ENCODE data around the gene BANP.
"Not testable (repeated sequence)": the region's sequence is repeated elsewhere in the genome, so short reads cannot be mapped to it uniquely, and the experiment has no call there.

BANP gene

DNA sequence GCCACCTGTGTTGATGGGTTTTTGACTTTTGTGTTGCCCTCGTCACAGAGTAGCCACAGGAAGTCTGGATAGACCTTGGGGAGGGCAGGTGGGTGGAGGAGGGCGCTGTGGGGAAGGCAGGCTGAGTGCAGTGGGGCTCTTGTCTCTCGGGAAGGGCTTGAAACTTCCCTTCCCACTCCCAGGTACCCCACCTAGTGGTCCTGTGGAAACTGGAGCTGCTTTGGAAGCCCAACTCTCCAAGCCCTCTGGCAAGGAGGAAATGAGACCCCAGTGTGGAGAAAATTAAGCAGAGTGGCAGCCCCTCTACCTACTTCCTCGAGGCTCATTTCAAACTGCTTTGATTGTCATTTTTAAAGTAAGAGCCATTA is 24.1 kb upstream of the BANP start:
- no peak for ATAC-seq

DNA sequence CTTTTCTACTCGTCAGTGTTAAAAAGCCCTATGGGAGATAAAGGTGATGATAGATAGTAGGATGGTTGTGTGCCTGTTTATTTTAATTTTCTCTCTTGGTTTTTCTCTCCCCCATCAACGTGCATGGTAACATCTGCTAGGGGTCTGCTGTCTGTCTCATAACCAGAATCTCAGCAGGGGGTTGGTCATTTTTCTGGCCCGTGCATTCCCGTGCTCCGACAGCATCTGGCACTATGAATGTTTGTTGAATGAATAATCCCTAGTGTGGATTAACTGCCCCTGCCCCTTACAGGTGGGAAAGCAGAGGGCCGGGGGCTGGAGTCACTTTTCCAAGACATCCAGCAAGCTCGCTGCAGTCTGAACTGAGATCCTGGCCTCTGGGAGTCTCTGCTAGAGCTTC is 21.2 kb upstream of the BANP start:
- no peak for ATAC-seq

DNA sequence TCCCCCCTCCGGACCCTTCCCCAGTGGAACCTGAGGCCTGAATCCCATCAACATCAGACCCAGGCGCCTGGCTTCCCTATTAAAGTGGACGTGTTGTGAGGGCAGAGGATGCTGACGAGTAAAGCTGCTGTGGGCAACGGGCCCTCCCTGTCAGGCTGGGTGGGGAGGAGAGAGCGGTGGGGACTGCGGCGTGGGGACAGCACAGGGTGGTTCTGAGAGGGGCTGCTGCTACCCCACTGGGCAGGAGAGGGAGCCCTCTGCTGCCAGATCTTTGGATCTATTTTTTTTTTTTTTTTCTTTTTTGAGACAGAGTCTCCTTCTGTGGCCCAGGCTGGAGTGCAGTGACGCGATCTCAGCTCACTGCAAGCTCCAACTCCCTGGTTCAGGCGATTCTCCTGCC is 20.8 kb upstream of the BANP start:
- no peak for ATAC-seq

DNA sequence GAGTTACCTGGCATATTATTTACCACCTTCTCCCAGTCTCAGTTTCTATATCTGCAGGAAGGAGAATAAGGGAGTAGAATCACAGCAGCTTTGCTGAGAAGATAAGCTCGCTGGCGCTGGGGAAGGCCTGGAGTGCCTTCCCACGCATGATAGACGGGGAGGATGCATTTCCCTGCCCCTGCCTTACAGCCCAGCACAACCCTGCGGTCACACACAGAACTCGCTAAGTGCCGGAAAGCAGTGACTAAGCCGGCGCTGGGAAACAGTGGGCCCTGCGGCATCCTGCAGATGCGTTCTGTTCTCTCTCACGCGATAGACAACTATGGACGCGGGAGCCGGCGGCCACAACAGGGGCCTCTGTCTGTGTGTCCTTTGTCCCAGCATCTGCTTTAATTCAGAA is 19.7 kb upstream of the BANP start:
- ATAC-seq, result peak; percentile 27 to 79

DNA sequence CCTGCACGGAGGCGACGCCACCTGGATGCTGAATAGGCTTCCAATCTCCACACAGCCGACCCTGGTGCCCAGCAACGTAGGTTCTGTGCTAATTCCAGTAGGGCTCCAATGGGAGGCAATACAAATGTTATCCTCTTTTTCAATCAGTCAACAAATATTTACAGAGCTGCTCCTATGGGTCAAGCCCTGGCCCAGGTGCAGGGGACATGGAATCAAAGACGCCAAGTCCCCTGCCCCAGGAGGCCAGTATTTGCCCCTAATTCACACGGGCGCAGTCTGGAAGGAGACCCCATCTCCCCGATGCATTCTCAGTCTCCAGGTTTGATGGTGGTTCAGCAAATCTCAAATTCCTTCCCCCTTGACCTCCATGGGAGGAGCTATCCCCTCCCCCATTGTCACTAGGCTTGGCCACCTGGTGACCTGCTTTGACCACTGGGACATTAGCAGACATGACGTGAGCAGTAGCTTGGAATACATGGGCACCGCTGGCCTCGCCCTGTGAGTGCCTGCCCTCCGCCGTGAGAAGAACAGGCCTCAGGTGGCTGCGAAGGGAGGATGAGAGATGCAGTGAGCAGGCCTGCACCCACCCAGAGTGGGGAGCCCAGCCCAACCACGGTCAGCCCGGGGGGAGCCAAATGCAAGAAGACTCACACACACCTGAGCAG is 18.6 kb upstream of the BANP start:
- ATAC-seq, result not testable (repeated sequence)

DNA sequence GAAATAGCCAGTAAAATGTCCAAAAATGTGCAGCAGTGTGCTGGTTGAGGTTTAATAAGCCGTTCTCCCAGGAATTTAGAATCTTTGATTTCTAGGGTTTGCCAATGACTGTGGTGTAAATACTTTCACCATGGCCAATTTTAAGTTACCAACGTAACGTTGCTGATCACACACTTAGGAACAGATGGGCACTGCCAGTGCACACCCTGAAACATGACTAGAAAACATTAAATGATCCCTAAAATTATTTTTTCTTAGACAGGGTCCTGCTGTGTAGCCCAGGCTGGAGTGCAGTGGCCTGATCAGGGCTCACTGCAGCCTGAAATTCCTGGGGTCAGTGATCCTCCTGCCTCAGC is 18.1 kb upstream of the BANP start:
- no peak for ATAC-seq

DNA sequence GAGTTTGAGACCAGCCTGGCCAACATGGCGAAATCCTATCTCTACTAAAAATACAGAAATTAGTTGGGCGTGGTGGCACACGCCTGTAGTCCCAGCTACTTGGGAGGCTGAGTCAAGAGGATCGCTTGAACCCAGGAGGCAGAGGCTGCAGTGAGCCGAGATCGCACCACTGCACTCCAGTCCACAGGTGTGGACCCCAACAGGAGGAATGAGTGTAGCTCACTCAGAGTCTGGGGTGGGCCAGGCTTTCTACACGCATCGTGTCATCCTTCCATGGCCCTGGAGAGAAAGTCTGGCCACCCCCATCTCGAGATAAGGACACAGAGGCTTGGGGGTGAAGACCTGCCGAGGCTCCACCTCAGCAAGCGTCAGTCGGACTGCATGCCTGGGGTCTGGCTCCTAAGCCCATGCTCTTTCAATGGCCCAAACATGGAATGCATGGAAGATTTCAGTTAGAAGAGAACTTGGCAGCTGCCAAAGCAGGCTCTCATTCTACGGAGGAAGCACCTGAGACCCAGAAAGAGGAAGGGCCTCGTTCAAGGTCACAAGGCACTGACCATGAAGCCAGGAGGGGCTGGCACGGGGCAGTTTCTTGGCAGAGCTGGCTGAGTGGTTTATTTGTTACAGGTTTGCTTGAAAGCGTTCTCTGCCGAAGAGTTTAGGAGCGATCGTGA is 16.3 kb upstream of the BANP start:
- not testable (repeated sequence) for ATAC-seq

DNA sequence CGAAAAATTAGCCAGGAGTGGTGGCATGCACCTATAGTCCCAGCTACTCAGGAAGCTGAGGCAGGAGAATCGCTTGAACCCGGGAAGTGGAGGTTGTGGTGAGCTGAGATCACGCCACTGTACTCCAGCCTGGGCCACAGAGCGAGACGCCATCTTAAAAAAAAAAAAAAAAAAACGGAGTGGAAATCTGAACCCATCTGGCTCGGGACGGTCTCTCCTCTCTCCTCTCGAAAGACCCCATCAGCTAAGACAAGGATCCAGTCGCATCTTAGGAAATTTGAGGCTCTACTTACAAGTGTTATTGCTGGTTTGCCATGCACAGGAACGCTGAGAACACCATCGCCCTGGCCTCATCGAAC is 15.2 kb upstream of the BANP start:
- not testable (repeated sequence) for ATAC-seq

DNA sequence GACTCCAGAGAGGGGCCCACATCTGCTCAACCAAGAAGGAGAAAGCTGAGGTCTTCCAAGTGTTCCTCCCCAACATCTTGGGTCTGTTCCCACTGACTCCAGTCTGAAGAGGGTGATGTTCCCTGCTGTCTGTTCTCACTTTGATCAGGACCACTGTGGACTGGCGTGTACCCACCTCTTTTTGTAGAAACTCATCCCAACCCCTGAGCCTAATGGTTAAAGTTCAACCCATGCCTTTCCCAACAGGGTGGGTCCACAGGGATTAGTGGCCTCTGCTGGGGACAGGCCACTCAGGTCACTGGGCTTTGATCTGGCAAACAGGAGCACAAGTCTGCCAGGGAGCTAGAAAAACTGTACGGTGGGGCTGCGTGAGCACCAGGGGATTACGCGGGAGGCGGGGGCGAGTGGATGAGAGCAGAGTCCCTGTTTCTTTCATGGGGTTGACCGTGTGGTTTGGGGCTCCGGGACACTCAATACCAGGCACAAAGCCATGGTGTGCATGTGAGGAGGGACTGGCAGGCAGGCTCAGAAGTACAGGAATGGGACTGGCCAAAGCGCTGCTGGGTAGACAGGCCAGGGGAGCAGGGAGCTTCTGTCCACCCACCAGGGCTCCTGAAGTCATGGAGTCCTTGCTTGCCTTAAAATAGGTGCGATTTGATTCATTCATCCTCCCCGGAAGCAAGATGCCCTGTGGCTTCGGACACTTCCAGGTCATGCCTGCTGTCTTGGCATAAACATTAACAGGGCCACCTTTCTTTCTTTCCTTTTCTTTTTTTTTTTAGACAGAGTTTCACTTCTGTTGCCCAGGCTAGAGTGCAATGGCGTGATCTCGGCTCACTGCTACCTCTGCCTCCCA is 14.6 kb upstream of the BANP start, which contains the start of gene CA5A:
TSS of gene CA5A (minus strand) at position 155 of the 856 bp plus-strand sequence. CDS start at position 76, 79 bp downstream.
- no peak for ATAC-seq

DNA sequence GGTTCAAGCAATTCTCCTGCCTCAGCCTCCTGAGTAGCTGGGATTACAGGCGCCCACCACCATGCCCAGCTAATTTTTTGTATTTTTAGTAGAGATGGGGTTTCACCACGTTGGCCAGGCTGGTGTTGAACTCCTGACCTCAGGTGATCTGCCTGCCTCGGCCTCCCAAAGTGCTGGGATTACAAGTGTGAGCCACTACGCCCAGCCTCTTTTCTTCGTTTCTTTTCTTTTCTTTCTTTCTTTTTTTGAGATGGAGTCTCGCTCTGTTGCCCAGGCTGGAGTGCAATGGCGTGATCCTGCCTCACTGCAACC is 14.0 kb upstream of the BANP start:
- ATAC-seq, result not testable (repeated sequence)

DNA sequence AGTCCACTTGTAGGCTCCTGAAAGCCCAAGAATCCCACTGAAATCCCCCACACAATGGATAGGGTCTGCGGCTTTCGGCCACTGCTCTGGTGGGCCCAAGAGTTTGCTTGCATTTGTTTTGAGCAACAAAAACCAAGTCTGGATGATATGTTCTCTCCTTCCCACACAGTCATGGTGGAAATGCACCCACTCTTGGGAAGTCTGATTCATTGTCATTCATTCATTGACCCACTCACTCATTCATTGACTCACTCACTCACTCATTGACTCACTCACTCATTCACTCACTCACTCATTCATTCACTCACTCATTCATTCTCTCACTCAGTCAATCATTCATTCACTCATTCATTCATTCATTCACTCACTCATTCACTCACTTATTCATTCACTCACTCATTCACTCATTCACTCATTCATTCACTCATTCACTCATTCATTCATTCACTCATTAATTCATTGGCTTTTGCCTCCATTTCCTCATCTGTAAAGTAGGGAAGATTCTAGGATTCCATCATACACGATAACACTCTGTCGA is 12.8 kb upstream of the BANP start:
- peak in 1 of 2 donors; percentile 48 for ATAC-seq

DNA sequence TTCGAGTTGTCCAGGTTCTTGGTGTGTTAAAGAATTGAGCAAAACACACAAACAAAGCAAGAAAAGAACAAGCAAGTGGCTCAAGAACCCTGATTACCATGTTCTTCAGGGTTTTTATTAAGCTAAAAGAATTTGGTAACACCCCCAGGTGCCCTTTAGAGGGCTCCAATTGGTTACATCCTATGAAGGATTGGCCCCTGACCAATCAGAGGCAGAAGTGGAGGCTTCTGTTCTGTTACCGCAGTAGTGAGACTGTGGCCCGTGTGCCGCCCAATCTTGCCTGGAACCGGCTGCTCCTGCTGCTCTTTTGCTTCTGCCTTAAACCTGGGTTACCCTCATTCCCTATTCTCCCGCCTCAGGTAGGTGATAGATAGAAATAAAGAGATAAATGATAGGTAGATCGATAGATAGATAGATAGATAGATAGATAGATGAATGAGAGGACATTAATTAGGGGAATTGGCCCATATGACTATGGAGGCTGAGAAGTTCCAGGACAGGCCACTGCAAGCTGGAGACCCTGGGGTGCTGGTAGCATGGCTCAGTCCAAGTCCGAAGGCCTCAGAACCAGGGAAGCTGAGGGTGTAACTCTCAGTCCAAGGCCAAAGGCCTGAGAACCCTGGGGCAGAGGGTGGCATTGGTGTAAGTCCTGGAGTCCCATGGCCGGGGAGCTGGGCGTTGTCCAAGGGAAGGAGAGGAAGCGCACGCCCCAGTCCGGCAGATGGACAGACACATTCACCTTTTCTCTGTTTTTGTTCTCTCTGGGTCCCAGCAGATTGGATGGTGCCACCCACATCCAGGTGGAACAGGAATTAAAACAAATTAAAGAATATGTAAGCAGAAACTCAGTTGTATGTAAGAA is 11.4 kb upstream of the BANP start:
- ATAC-seq, result no peak

DNA sequence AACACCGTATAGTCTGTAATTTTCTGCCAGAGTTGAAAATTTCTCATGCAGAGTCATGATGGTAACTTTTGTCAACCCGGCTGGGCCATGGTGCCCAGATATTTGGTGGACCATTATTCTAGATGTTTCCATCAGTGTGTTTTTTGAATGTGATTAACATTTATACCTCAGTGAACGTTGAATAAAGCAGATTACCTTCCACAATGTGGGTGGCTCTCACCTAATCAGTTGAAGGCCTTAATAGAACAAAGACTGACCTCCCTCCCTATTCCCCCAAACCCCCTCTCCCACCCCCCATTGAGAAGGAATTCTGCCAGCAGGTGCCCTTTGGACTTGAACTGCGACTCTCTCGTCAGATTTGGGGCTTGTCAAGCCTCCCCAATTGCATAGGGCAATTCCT is 8.6 kb upstream of the BANP start:
- ATAC-seq, result no peak

DNA sequence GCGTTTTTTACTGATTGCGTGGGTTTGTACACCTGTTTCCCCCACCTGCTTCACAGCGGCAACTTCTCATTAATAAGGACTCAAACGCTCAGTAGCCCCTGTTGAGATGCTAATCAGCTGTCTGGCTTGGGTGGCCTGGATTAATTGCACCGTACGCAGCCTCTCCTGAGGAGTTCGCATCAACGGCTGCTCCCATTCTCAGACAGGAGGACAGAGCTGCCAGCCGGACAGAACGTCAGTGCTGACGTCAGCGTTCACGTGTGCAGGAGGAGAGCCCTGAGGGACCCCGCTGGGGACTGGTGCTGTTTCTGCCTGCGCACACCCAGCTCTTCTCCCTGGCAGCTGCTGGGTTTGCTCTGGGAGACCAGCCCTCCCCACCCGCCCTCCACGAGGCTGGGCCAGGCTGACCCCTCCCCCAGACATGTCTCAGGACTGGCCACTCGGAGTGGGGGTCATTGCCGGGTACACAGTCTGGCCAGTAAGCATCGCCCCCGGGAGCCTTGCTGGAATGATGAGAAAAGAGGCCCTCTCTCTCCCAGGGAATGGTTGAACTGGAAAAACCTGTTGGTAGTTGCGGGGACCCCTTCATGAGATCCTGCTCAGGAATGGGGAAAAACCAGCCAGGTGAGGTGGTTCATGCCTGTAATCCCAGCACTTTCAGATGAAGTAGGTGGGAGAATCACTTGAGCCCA is 5.7 kb upstream of the BANP start:
- ATAC-seq, result no peak

DNA sequence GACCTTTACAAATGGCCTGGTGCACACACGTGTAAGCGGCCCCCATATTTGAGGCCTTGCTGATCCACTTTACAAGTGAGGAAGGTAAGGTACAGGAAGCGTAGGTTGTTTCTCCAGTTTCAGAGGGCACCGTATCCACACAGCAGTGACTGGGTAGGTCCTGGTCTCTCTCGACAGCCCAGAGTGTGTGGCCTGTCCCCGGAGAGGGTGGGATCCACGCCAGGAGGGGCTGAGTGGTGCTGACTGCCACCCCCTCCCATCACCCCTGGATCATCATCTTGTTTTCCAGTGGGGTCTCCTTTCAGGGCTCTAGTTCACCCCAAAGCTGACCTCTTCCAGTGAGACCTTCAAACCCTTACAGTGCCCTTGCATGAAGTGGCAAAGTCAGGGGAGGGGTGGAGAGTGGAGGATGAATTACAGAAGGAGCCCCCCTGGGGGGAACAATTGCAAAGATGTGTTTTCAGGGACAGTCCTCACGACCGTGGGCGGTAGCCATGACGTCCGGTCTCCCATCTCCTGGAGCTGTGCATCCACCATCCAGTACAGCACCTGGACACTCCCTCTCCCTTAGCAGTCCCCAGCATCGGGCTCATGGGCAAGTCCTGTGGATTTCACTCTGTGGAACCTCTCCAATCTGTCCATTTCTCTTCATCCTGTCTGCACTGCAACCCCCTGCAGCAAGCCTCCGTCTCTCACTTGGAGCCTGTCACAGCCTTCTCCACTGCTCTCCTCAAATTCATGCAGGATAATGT is 4.5 kb upstream of the BANP start:
- ATAC-seq, result no peak

DNA sequence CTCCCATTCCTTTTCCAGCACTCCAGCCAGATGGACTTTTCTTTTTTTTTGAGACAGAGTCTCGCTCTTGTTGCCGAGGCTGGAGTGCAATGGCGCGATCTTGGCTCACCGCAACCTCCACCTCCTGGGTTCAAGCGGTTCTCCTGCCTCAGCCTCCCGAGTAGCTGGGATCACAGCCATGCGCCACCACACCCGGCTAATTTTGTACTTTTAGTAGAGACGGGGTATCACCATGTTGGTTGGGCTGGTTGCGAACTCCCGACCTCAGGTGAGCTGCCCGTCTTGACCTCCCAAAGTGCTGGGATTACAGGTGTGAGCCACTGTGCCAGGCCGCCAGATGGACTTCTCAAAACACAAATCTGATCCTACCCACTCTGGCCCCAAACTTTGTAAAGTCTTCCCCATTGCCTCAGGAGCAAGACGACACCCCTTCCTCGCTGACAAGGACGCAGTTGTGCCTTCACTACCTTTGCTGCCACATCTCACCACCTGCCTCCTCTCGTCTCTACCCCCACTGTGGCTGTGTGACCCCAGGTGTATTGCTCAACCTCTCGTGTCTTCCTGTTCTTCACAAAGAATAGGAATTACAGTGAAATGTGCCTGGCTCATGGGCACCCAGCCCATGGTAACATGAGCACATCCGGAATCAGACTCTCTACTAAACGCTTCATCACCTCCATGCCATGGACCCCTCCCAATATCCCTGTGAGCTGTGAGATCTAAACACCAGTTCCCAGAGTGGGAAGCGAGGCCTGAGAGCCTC is 3.7 kb upstream of the BANP start:
- no peak for ATAC-seq

DNA sequence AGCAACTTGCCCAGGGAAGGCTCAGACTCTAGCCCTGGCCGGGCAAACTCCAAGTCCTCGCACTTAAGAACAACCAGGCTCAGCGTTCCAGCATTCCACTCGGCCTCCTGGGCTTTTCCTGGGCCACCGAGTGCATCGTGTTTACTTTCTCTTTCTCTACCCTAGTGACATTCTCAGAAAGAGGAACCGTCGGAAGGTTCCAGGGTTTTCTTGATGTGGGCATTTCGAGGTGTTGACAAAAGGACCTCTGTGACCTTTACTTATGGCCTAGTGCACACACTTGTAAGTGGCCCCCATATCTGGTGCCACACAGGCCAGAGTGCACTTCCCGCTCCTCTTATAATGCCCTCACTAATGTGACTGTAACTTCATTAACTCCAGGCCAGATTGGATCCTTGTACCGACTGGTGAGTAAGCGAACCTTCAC is 3.1 kb upstream of the BANP start:
- no peak for ATAC-seq

DNA sequence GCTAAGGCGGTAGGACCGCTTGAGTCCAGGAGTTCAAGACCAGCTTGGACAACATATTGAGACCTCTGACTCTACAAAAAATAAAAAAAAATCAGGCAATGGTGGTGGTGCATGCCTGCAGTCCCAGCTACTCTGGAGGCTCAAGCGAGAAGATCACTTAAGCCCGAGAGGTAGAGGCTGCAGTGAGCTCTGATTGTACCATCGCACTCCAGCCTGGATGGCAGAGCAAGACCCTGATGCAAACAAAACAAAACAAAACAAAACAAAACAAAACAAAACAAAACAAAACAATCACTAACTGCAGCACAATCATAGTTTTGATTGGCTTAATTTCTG is 2.5 kb upstream of the BANP start:
- ATAC-seq, result no peak

DNA sequence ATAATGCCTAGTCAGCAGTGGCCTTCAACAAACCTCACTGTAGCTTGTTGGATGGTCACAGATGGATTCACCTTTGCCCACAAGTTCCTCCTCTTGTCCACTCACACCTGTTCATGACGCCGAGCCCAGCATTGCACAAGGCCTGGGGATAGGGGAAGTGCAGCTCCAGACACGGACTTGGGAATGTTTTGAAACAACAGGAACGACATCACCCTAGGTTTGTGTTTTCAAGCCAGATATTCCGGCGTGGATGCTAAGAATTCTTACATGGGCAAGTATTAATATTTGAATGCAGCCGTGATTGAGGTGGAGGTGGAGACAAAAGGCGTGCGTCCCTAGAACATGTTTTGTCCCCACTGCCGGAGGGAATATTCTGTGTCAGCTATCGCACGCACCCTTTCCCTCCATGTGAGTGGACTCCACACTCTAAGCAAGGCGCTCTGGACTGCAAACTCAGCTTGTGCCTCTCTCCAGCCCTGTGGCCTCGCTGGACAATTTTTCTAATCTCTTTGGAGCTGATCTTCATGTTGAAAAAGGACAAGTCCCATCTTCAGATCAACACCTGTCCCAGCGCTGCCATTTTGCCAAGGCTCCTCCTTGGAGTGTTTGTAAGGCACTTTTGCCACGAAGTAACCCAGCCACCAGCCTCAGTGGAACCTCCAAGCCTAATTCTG is 2.0 kb upstream of the BANP start:
- no peak for ATAC-seq

All from activated CD4-positive, CD25-positive, alpha-beta regulatory T cell treated with anti-CD3 and anti-CD28 coated beads, Interleukin-2, amount 50 U/mL, for 24 hours (primary cell).